ENCODE measurements around the gene GRK1.
"Not testable (repeated sequence)": the region's sequence is repeated elsewhere in the genome, so short reads cannot be mapped to it uniquely, and the experiment has no call there.

The GRK1 gene

DNA sequence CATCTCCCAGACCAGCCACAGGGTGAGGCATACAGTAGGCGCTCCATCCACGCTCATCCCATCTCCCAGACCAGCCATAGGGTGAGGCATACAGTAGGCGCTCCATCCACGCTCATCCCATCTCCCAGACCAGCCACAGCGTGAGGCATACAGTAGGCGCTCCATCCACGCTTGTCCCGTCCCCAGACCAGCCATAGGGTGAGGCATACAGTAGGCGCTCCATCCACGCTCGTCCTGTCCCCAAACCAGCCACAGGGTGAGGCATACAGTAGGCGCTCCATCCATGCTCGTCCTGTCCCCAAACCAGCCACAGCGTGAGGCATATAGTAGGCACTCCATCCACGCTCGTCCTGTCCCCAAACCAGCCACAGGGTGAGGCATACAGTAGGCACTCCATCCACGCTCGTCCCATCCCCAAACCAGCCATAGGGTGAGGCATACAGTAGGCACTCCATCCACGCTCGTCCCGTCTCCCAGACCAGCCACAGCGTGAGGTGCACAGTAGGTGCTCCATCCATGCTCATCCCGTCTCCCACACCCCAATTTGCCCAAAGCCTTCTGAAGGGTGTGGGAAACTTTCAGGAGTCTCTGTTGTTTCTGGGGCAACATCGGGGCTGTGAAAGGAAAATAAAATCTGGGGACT, 78.6 kb downstream of the GRK1 start:
- H3K4me3 ChIP-seq (ENCODE audit: low read length); H3K4me2 ChIP-seq (ENCODE audit: low read length); H3K9me3 ChIP-seq (replicated peaks; ENCODE audit: low read length); H3K36me3 ChIP-seq (ENCODE audit: insufficient read depth, low read length); H3K9ac ChIP-seq (ENCODE audit: low read depth, low read length): not testable (repeated sequence)
- peaks cover 12% of the 10 kb centered on the region for H3K4me1 ChIP-seq (ENCODE audit: control insufficient read depth, insufficient read depth, low read length)
- peaks cover 34% of the 10 kb centered on the region for H3K27me3 ChIP-seq (ENCODE audit: control insufficient read depth, insufficient read depth, low read length)

DNA sequence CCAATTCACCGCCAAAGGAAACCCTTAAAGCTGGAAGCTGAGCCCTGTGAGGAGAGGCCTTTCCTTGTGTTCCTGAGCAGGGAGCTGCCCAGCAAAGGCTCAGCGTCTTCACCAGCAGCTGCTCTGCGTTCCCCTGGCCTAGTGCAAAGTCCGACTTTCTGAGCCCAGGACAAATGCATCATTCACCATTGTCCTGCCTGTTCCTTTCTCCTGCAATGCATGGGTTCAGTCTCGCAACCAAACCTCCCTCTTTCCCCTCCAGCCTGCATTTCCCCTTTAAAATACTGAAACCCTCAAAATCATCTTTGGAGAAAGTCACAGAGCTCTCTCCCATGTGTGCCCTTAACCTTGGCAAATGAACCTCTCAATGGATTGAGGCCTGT, 79.1 kb downstream of the GRK1 start:
- Histone ChIP-seq H3K27me3 (ENCODE audit: control insufficient read depth, insufficient read depth, low read length) (peaks cover 34% of the 10 kb centered on the region), H3K4me3 (ENCODE audit: low read length) (no peak overlapping the region), H3K4me2 (ENCODE audit: low read length) (no peak overlapping the region)

DNA sequence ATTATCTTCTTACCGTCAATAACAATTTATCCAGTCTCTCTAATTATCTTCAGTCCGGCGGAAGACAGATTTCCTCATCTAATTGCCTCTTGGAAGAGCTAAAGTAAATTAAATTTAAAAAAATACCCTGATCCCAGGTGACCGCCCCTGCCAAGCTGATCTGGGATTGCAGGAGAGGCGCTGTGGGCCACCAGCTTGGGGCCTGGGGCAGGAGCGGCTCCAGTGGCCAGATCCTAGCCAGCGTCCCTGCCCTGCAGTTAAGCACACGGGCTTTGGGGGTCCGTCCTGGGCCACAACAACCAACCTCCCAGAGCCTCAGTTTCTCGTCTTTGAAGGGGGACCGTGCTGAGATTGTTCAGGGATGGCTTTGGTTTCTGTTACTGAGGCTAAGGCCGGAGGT, 79.7 kb downstream of the GRK1 start:
- no peaks in the 10 kb centered on the region for H3K36me3 ChIP-seq (ENCODE audit: insufficient read depth, low read length)
- H3K4me2 ChIP-seq (ENCODE audit: low read length): no peak overlapping the region
- H3K4me1 ChIP-seq (ENCODE audit: control insufficient read depth, insufficient read depth, low read length): peaks cover 12% of the 10 kb centered on the region
- no peak overlapping the region for H3K4me3 ChIP-seq (ENCODE audit: low read length)
- H3K9me3 ChIP-seq (replicated peaks; ENCODE audit: low read length): no peaks in the 10 kb centered on the region
- no peak overlapping the region for H3K9ac ChIP-seq (ENCODE audit: low read depth, low read length)
- peaks cover 34% of the 10 kb centered on the region for H3K27me3 ChIP-seq (ENCODE audit: control insufficient read depth, insufficient read depth, low read length)

More for the DNA sequence above, 79.1 kb downstream of the GRK1 start:
- no peaks in the 10 kb centered on the region for H3K36me3 ChIP-seq (ENCODE audit: insufficient read depth, low read length)
- H3K9ac ChIP-seq (ENCODE audit: low read depth, low read length): no peak overlapping the region
- no peaks in the 10 kb centered on the region for H3K9me3 ChIP-seq (replicated peaks; ENCODE audit: low read length)
- H3K4me1 ChIP-seq (ENCODE audit: control insufficient read depth, insufficient read depth, low read length): peaks cover 12% of the 10 kb centered on the region

- no peaks in the 10 kb centered on the region for H3K9me3 ChIP-seq (replicated peaks; ENCODE audit: low read length)
- H3K4me1 ChIP-seq (ENCODE audit: control insufficient read depth, insufficient read depth, low read length): peaks cover 5% of the 10 kb centered on the region
- no peak overlapping the region for H3K9ac ChIP-seq (ENCODE audit: low read depth, low read length)
- H3K36me3 ChIP-seq (ENCODE audit: insufficient read depth, low read length): no peaks in the 10 kb centered on the region
- H3K4me3 ChIP-seq (ENCODE audit: low read length): no peak overlapping the region
- no peak overlapping the region for H3K4me2 ChIP-seq (ENCODE audit: low read length)
- peaks cover 34% of the 10 kb centered on the region for H3K27me3 ChIP-seq (ENCODE audit: control insufficient read depth, insufficient read depth, low read length)
Measured at GRCh38 chr13:113747291-113747833, 80.3 kb downstream of the GRK1 start.

- H3K9me3 ChIP-seq (replicated peaks; ENCODE audit: low read length): no peaks in the 10 kb centered on the region
- peaks cover 36% of the 10 kb centered on the region for H3K27me3 ChIP-seq (ENCODE audit: control insufficient read depth, insufficient read depth, low read length)
- H3K36me3 ChIP-seq (ENCODE audit: insufficient read depth, low read length): no peaks in the 10 kb centered on the region
- H3K4me2 ChIP-seq (ENCODE audit: low read length): no peak overlapping the region
- H3K9ac ChIP-seq (ENCODE audit: low read depth, low read length): no peak overlapping the region
- H3K4me1 ChIP-seq (ENCODE audit: control insufficient read depth, insufficient read depth, low read length): no peaks in the 10 kb centered on the region
- H3K4me3 ChIP-seq (ENCODE audit: low read length): no peak overlapping the region
Measured at GRCh38 chr13:113748101-113748861, 81.3 kb downstream of the GRK1 start.

DNA sequence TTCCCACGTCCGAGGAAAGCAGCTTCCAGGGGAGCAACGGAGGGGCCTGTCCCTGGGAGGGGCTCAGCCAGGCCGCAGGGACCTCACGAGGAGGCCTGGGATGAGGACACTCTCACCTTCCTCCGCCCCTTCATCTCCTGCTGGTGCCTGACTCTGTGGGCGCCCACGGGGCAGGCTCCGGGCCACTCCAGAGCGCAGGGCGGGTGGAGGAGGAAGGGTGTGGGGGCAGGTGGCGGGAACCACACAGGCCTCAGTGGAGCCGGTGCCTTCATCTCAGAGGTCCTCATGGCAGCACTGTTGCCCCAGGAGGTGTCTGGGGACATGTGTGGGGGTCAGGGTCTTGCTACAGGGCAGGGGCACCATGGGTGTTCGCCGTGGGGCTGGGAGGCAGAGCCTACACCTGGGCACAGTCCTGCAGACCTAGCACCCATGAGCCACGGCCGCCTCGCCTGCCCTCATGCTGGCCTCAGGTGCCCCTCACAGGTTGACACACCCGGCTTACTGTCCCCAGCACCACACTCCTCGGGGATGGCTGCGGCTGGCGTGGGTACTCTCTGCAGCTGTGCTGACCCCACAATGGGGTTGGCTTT, 81.9 kb downstream of the GRK1 start:
- Histone ChIP-seq H3K9me3 (replicated peaks; ENCODE audit: low read length) (no peaks in the 10 kb centered on the region), H3K4me1 (ENCODE audit: control insufficient read depth, insufficient read depth, low read length) (no peaks in the 10 kb centered on the region), H3K4me2 (ENCODE audit: low read length) (no peak overlapping the region), H3K36me3 (ENCODE audit: insufficient read depth, low read length) (no peaks in the 10 kb centered on the region), H3K9ac (ENCODE audit: low read depth, low read length) (no peak overlapping the region), H3K4me3 (ENCODE audit: low read length) (no peak overlapping the region), H3K27me3 (ENCODE audit: control insufficient read depth, insufficient read depth, low read length) (peaks cover 42% of the 10 kb centered on the region)

DNA sequence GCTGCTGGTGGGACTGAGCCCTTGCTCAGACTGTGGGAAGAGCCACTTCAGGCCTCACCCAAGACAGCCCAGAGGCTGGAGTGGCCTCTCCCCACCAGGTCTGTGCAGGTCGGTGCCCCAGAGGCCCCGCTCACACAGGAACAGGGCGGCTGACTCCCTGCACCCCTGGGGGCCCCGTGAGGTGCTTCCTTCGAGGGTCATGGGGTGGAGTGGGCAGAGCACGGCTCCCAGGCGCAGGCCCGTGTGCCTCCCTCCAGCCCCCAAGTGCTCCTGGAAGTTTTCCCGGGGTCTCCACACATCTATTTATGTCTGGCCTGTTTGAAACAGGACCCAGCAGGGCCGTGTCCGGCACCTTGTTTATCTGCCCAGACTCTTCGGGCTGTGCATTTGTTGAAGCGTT, 82.5 kb downstream of the GRK1 start:
- no peaks in the 10 kb centered on the region for H3K36me3 ChIP-seq (ENCODE audit: insufficient read depth, low read length)
- H3K27me3 ChIP-seq (ENCODE audit: control insufficient read depth, insufficient read depth, low read length): peaks cover 47% of the 10 kb centered on the region
- no peak overlapping the region for H3K4me2 ChIP-seq (ENCODE audit: low read length)

GRCh38 chr13:113749967-113750366, 82.9 kb downstream of the GRK1 start:
- no peak overlapping the region for H3K9ac ChIP-seq (ENCODE audit: low read depth, low read length)
- no peak overlapping the region for H3K4me3 ChIP-seq (ENCODE audit: low read length)
- peaks cover 52% of the 10 kb centered on the region for H3K27me3 ChIP-seq (ENCODE audit: control insufficient read depth, insufficient read depth, low read length)
- H3K4me2 ChIP-seq (ENCODE audit: low read length): no peak overlapping the region
- no peaks in the 10 kb centered on the region for H3K36me3 ChIP-seq (ENCODE audit: insufficient read depth, low read length)
- no peaks in the 10 kb centered on the region for H3K4me1 ChIP-seq (ENCODE audit: control insufficient read depth, insufficient read depth, low read length)
- H3K9me3 ChIP-seq (replicated peaks; ENCODE audit: low read length): no peaks in the 10 kb centered on the region

More for the DNA sequence above, 82.5 kb downstream of the GRK1 start:
- Histone ChIP-seq H3K4me3 (ENCODE audit: low read length) (no peak overlapping the region), H3K9ac (ENCODE audit: low read depth, low read length) (no peak overlapping the region), H3K4me1 (ENCODE audit: control insufficient read depth, insufficient read depth, low read length) (no peaks in the 10 kb centered on the region), H3K9me3 (replicated peaks; ENCODE audit: low read length) (no peaks in the 10 kb centered on the region)

DNA sequence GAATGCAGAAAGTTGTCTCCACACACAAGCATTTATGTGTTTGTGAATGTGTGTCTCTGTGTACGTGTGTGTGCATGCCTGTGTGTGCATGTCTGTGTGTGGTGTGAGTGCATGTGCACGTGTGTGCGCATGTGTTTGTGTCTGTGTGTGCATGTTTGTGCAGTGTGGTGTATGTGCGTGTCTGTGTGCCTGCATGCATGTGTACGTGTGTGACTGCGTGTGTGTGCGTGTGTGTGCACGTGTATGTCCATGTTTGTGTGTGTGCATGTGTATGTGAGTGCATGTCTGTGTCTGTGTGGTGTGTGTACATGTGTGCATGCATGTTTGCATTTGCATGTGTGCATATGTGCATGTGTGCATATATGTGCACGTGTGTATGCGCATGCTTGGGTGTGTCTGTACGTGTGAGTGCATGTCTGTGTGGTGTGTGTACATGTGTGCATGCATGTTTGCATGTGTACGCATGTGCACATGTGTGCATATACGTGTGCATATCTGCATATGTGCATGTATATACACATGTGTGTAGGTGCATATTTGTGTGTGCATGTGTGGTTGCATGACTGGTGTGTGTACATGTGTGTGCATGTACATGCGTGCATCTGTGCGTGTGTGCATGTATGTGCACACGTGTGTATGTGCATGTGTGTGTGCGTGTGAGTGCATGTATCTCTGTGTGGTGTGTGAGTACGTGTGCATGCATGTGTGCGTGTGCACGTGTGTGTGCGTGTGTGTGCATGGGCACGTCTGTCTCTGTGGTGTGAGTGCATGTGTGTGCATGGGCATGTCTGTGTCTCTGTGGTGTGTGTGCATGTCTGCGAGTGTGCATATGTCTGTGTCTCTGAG, 83.8 kb downstream of the GRK1 start:
- Histone ChIP-seq H3K9ac (ENCODE audit: low read depth, low read length) (no peak overlapping the region), H3K4me1 (ENCODE audit: control insufficient read depth, insufficient read depth, low read length) (no peaks in the 10 kb centered on the region), H3K27me3 (ENCODE audit: control insufficient read depth, insufficient read depth, low read length) (peaks cover 56% of the 10 kb centered on the region), H3K4me3 (ENCODE audit: low read length) (no peak overlapping the region), H3K9me3 (replicated peaks; ENCODE audit: low read length) (no peaks in the 10 kb centered on the region), H3K36me3 (ENCODE audit: insufficient read depth, low read length) (no peaks in the 10 kb centered on the region), H3K4me2 (ENCODE audit: low read length) (no peak overlapping the region)

GRCh38 chr13:113751491-113751890, 84.5 kb downstream of the GRK1 start:
- Histone ChIP-seq H3K4me1 (ENCODE audit: control insufficient read depth, insufficient read depth, low read length) (no peaks in the 10 kb centered on the region), H3K36me3 (ENCODE audit: insufficient read depth, low read length) (no peaks in the 10 kb centered on the region), H3K9ac (ENCODE audit: low read depth, low read length) (no peak overlapping the region), H3K27me3 (ENCODE audit: control insufficient read depth, insufficient read depth, low read length) (peaks cover 53% of the 10 kb centered on the region), H3K9me3 (replicated peaks; ENCODE audit: low read length) (no peaks in the 10 kb centered on the region), H3K4me3 (ENCODE audit: low read length) (no peak overlapping the region), H3K4me2 (ENCODE audit: low read length) (no peak overlapping the region)

Data from skeletal muscle satellite cell (primary cell).